WTC11 (cell line): ENCODE results near the gene EML4. TPM values are rescaled to one million over a fixed set of nuclear protein-coding genes. Genes with fewer than 3 reads are reported as not detected.
"Not testable (repeated sequence)": the region's sequence is repeated elsewhere in the genome, so short reads cannot be mapped to it uniquely, and the experiment has no call there.

Source experiments
- ATAC-seq: fragments of 200-7000 bp; cut with Tn5 transposase; 2 replicates; pipeline ENCODE4 v1.10.0; 2021; ENCODE audit warnings: mild to moderate bottlenecking, moderate library complexity
- CTCF ChIA-PET: fragments of 300-600 bp; sonication (Branson Sonifier 250); formaldehyde crosslinking; loops from one replicate; lab custom pipeline; 2021; ENCODE audit warnings: antibody characterized with exemption; lab: Charles Lee
- POLR2A ChIA-PET: fragments of 350-600 bp; sonication (Branson Sonifier 250); formaldehyde crosslinking; loops from one replicate; lab custom pipeline; 2021; ENCODE audit warnings: antibody characterized with exemption; lab: Charles Lee
- DNase-seq: peaks from one replicate; pipeline ENCODE4 v3.0.0; 2021; ENCODE audit warnings: low spot score
- H3K27ac Mint-ChIP-seq: 2 replicates; pipeline ENCODE4 v1.8.0; 2021; ENCODE audit warnings: mixed read lengths
- H3K27me3 Mint-ChIP-seq: 2 replicates; pipeline ENCODE4 v1.8.0; 2021; ENCODE audit warnings: low read depth, mild to moderate bottlenecking, moderate library complexity, mixed read lengths
- H3K36me3 Mint-ChIP-seq: 2 replicates; pipeline ENCODE4 v1.8.0; 2021; ENCODE audit warnings: mixed read lengths
- H3K4me1 Mint-ChIP-seq: 2 replicates; pipeline ENCODE4 v1.8.0; 2022; ENCODE audit warnings: mixed read lengths
- H3K4me3 Mint-ChIP-seq: 2 replicates; pipeline ENCODE4 v1.8.0; 2021; ENCODE audit warnings: mild to moderate bottlenecking, moderate library complexity, mixed read lengths
- H3K9me3 Mint-ChIP-seq: 2 replicates; pipeline ENCODE4 v1.8.0; 2021; ENCODE audit warnings: mixed read lengths
- ESRRA ChIP-seq: sonication (generic); formaldehyde crosslinking; IDR thresholded peaks from 2 replicates; pipeline ENCODE4 v1.8.1; 2022; ENCODE audit warnings: mild to moderate bottlenecking, missing genetic modification reagents, borderline replicate concordance
- FOXP1 ChIP-seq: sonication (generic); formaldehyde crosslinking; IDR thresholded peaks from 2 replicates; pipeline ENCODE4 v1.8.0; 2022; ENCODE audit warnings: missing genetic modification reagents, mild to moderate bottlenecking, moderate library complexity, borderline replicate concordance
- JAZF1 ChIP-seq: fragments of 250-450 bp; sonication (Bioruptor Pico); IDR thresholded peaks from 2 replicates; pipeline ENCODE4 v1.9.0; 2021; ENCODE audit warnings: moderate library complexity, mild to moderate bottlenecking, inconsistent platforms
- MXD4 ChIP-seq: fragments of 250-450 bp; sonication (Bioruptor Pico); IDR thresholded peaks from 2 replicates; pipeline ENCODE4 v1.8.0; 2021; ENCODE audit warnings: mild to moderate bottlenecking, moderate library complexity, borderline replicate concordance
- OVOL2 ChIP-seq: fragments of 250-450 bp; sonication (Bioruptor Pico); IDR thresholded peaks from 2 replicates; pipeline ENCODE4 v1.9.0; 2021; ENCODE audit warnings: mild to moderate bottlenecking, borderline replicate concordance
- PREB ChIP-seq: sonication (generic); formaldehyde crosslinking; IDR thresholded peaks from 2 replicates; pipeline ENCODE4 v1.8.1; 2022; ENCODE audit warnings: mild to moderate bottlenecking, missing genetic modification reagents, moderate library complexity, borderline replicate concordance
- SP1 ChIP-seq: sonication (generic); formaldehyde crosslinking; conservative IDR thresholded peaks from 2 replicates; pipeline ENCODE4 v1.8.1; 2022; ENCODE audit warnings: missing genetic modification reagents
- STAT6 ChIP-seq: sonication (generic); formaldehyde crosslinking; conservative IDR thresholded peaks from 2 replicates; pipeline ENCODE4 v1.8.1; 2023; ENCODE audit warnings: mild to moderate bottlenecking, low read depth, missing genetic modification reagents, moderate library complexity
- USF1 ChIP-seq: sonication (generic); formaldehyde crosslinking; IDR thresholded peaks from 2 replicates; pipeline ENCODE4 v1.8.0; 2022; ENCODE audit warnings: mild to moderate bottlenecking, missing genetic modification reagents
- ZBTB21 ChIP-seq: sonication (generic); formaldehyde crosslinking; IDR thresholded peaks from 2 replicates; pipeline ENCODE4 v1.8.1; 2023; ENCODE audit warnings: mild to moderate bottlenecking, missing genetic modification reagents, borderline replicate concordance
- ZBTB43 ChIP-seq: sonication (generic); formaldehyde crosslinking; IDR thresholded peaks from 2 replicates; pipeline ENCODE4 v1.8.1; 2023; ENCODE audit warnings: mild to moderate bottlenecking, missing genetic modification reagents
- ZNF121 ChIP-seq: sonication (generic); formaldehyde crosslinking; IDR thresholded peaks from 2 replicates; pipeline ENCODE4 v1.8.0; 2023; ENCODE audit warnings: missing genetic modification reagents
- ZNF138 ChIP-seq: sonication (generic); formaldehyde crosslinking; conservative IDR thresholded peaks from 2 replicates; pipeline ENCODE4 v1.8.1; 2022; ENCODE audit warnings: mild to moderate bottlenecking, moderate library complexity, missing genetic modification reagents
- total RNA-seq: library from RNA; stranded (reverse); gene quantifications from 3 replicates; pipeline ENCODE4 v1.2.3, GENCODE V29; 2021
- TF ChIP-seq, protein P1 (sequence below): sonication (generic); formaldehyde crosslinking; IDR thresholded peaks from 2 replicates; pipeline ENCODE4 v1.8.1; 2023; ENCODE audit warnings: mild to moderate bottlenecking, moderate library complexity, missing genetic modification reagents

EML4 gene
- total RNA-seq, 1 experiment from 2014 or later: 89.9 TPM

GRCh38 chr2:42173467-42173866, 4.3 kb downstream of the EML4 start:
- H3K27me3 Mint-ChIP-seq, CTCF ChIA-PET, DNase-seq, POLR2A ChIA-PET, H3K4me3 Mint-ChIP-seq, H3K27ac Mint-ChIP-seq, H3K36me3 Mint-ChIP-seq: not testable (repeated sequence)
- peaks cover 13% of the 10 kb centered on the region for H3K4me1 Mint-ChIP-seq
- TF ChIP-seq ZNF121 (CRISPR knock-in tag): peak; percentile 90
- TF ChIP-seq, all 79 proteins: peak for 1; not testable (repeated sequence) for 78
- not testable (repeated sequence) for H3K9me3 Mint-ChIP-seq, ATAC-seq

GRCh38 chr2:42176992-42177738, 8.0 kb downstream of the EML4 start:
- H3K36me3 Mint-ChIP-seq: peaks cover 12% of the 10 kb centered on the region
- peaks cover 4% of the 10 kb centered on the region; the same call in 1 of the 2 replicates for H3K9me3 Mint-ChIP-seq
- CTCF ChIA-PET: no interaction called here
- no peak overlapping the region for H3K4me3 Mint-ChIP-seq
- ATAC-seq (no peak), DNase-seq (no peak)
- H3K4me1 Mint-ChIP-seq: peaks cover 10% of the 10 kb centered on the region
- TF ChIP-seq SP1 (CRISPR knock-in tag) (no peak), ZNF138 (CRISPR knock-in tag) (no peak), ZBTB43 (CRISPR knock-in tag) (no peak), ZBTB21 (CRISPR knock-in tag) (no peak), STAT6 (CRISPR knock-in tag) (no peak), USF1 (no peak), MXD4 (CRISPR knock-in tag) (no peak), FOXP1 (CRISPR knock-in tag) (no peak), PREB (CRISPR knock-in tag) (no peak), ESRRA (CRISPR knock-in tag) (no peak), OVOL2 (CRISPR knock-in tag) (no peak), JAZF1 (CRISPR knock-in tag) (no peak)
- TF ChIP-seq, protein P1, sequence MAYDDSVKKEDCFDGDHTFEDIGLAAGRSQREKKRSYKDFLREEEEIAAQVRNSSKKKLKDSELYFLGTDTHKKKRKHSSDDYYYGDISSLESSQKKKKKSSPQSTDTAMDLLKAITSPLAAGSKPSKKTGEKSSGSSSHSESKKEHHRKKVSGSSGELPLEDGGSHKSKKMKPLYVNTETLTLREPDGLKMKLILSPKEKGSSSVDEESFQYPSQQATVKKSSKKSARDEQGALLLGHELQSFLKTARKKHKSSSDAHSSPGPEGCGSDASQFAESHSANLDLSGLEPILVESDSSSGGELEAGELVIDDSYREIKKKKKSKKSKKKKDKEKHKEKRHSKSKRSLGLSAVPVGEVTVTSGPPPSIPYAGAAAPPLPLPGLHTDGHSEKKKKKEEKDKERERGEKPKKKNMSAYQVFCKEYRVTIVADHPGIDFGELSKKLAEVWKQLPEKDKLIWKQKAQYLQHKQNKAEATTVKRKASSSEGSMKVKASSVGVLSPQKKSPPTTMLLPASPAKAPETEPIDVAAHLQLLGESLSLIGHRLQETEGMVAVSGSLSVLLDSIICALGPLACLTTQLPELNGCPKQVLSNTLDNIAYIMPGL: no peak
- no peak overlapping the region for H3K27ac Mint-ChIP-seq
- POLR2A ChIA-PET: no interaction called here
- H3K27me3 Mint-ChIP-seq: no peaks in the 10 kb centered on the region
